Liver (tissue), 9 donors: ENCODE measurements around the gene LDB2. TPM values are rescaled to one million over a fixed set of nuclear protein-coding genes. Genes with fewer than 3 reads are reported as not detected.

Experiments used
- DNase-seq: peaks from one replicate; pipeline ENCODE4 v3.0.0-alpha.2; 2017; ENCODE audit warnings: low spot score
- H3K27ac ChIP-seq, 2 donors: one replicate each; pipeline ENCODE4 v1.7.0; 2013; ENCODE audit warnings: inconsistent platforms in 2 of 2, low read length in 2 of 2, control low read depth in 1 of 2, low read depth in 1 of 2, mild to moderate bottlenecking in 1 of 2
- H3K27me3 ChIP-seq, 4 donors: one replicate each; pipeline versions ENCODE4 v1.6.1 to v1.7.0; 2013; ENCODE audit warnings: low read length in 3 of 4, inconsistent platforms in 1 of 4, mild to moderate bottlenecking in 1 of 4, moderate library complexity in 1 of 4; ENCODE audit not compliant: control insufficient read depth in 4 of 4, insufficient read depth in 4 of 4
- H3K36me3 ChIP-seq, 4 donors: one replicate each; pipeline versions ENCODE4 v1.6.1 to v1.7.0; 2013; ENCODE audit warnings: low read length in 3 of 4, mild to moderate bottlenecking in 3 of 4, low read depth in 1 of 4, moderate library complexity in 1 of 4; ENCODE audit not compliant: control insufficient read depth in 4 of 4, insufficient read depth in 3 of 4
- H3K4me1 ChIP-seq, 4 donors: one replicate each; pipeline versions ENCODE4 v1.6.1 to v1.7.0; 2013; ENCODE audit warnings: low read length in 3 of 4, mild to moderate bottlenecking in 3 of 4, moderate library complexity in 1 of 4; ENCODE audit not compliant: control insufficient read depth in 4 of 4, insufficient read depth in 4 of 4
- H3K4me3 ChIP-seq, 3 donors: one replicate each; pipeline versions ENCODE4 v1.6.1 to v1.7.0; 2013; ENCODE audit warnings: low read length in 3 of 3, control low read depth in 1 of 3, low read depth in 1 of 3, mild to moderate bottlenecking in 1 of 3
- H3K9ac ChIP-seq, 2 donors: one replicate each; pipeline ENCODE4 v1.7.0; 2013; ENCODE audit warnings: low read length in 2 of 2, mild to moderate bottlenecking in 2 of 2, moderate library complexity in 2 of 2, control low read depth in 1 of 2, low read depth in 1 of 2
- H3K9me3 ChIP-seq, 4 donors: one replicate each; pipeline versions ENCODE4 v1.6.1 to v1.7.0; 2013; ENCODE audit warnings: low read length in 3 of 4; ENCODE audit not compliant: control insufficient read depth in 4 of 4
- EGR1 ChIP-seq, 2 donors: IDR thresholded peaks; 2 replicates each; pipeline ENCODE4 v1.6.1; 2016 to 2018; ENCODE audit warnings: antibody characterized with exemption in 2 of 2, low read depth in 2 of 2
- FOXA1 ChIP-seq: IDR thresholded peaks from 2 replicates; pipeline ENCODE4 v1.6.1; 2016; ENCODE audit warnings: antibody characterized with exemption
- FOXA2 ChIP-seq: IDR thresholded peaks from 2 replicates; pipeline ENCODE4 v1.6.1; 2016; ENCODE audit warnings: antibody characterized with exemption
- GABPA ChIP-seq, 2 donors: IDR thresholded peaks in 1 of 2; conservative IDR thresholded peaks in 1 of 2; 2 replicates each; pipeline ENCODE4 v1.6.1; 2016; ENCODE audit warnings: antibody characterized with exemption in 2 of 2, mild to moderate bottlenecking in 1 of 2, moderate library complexity in 1 of 2
- HNF4A ChIP-seq, 2 donors: conservative IDR thresholded peaks; 2 replicates each; pipeline ENCODE4 v1.6.1; 2016; ENCODE audit warnings: antibody characterized with exemption in 2 of 2, mild to moderate bottlenecking in 2 of 2
- HNF4G ChIP-seq: IDR thresholded peaks from 2 replicates; pipeline ENCODE4 v1.6.1; 2016; ENCODE audit warnings: antibody characterized with exemption
- JUND ChIP-seq, 2 donors: IDR thresholded peaks; 2 replicates each; pipeline ENCODE4 v1.6.1; 2016; ENCODE audit warnings: antibody characterized with exemption in 2 of 2
- MAX ChIP-seq: IDR thresholded peaks from 2 replicates; pipeline ENCODE4 v1.6.1; 2016; ENCODE audit warnings: antibody characterized with exemption
- NR2F2 ChIP-seq: IDR thresholded peaks from 2 replicates; pipeline ENCODE4 v1.6.1; 2016; ENCODE audit warnings: antibody characterized with exemption
- RAD21 ChIP-seq, 2 donors: IDR thresholded peaks; 2 replicates each; pipeline ENCODE4 v1.6.1; 2016; ENCODE audit warnings: antibody characterized with exemption in 2 of 2, mild to moderate bottlenecking in 2 of 2
- RXRA ChIP-seq, 2 donors: IDR thresholded peaks; 2 replicates each; pipeline ENCODE4 v1.6.1; 2017 to 2018; ENCODE audit warnings: antibody characterized with exemption in 2 of 2, mild to moderate bottlenecking in 1 of 2
- SP1 ChIP-seq: IDR thresholded peaks from 2 replicates; pipeline ENCODE4 v1.6.1; 2018; ENCODE audit warnings: antibody characterized with exemption, mild to moderate bottlenecking
- TAF1 ChIP-seq: conservative IDR thresholded peaks from 2 replicates; pipeline ENCODE4 v1.6.1; 2016; ENCODE audit warnings: antibody characterized with exemption, mild to moderate bottlenecking
- YY1 ChIP-seq: IDR thresholded peaks from 2 replicates; pipeline ENCODE4 v1.6.1; 2016; ENCODE audit warnings: antibody characterized with exemption, mild to moderate bottlenecking
- WGBS: extraction: QIAGEN DNeasy Blood & Tissue Kit; methylation state at CpG from one replicate; pipeline ENCODE4 v1.1.7; 2013; 5-methylcytosine and 5-hydroxymethylcytosine counted together
- polyA plus RNA-seq, 2 donors: library from polyadenylated mRNA; stranded (reverse) in 1 of 2; unstranded in 1 of 2; fragments of 200-250 nt in 1 of 2; fragments of >200 nt in 1 of 2; fragmentation: Nextera tagmentation in 1 of 2; extraction: Ambion mirVana in 1 of 2; gene quantifications; one replicate each; pipeline versions ENCODE4 v1.2.1 to v1.2.3, GENCODE V29; 2013 to 2015
- total RNA-seq, 2 donors: library from RNA; depleted of rRNA; stranded (reverse); fragments of >200 nt; gene quantifications; one replicate each; pipeline ENCODE4 v1.2.3, GENCODE V29; 2014
- TF ChIP-seq, protein P1 (sequence below): fragments of 150-350 bp; IDR thresholded peaks from 2 replicates; pipeline ENCODE4 v1.5.1; 2017; ENCODE audit warnings: improper control_type of control experiment, low read depth, low read length; ENCODE audit not compliant: missing input control
- TF ChIP-seq, protein P2 (sequence below): IDR thresholded peaks from 2 replicates; pipeline ENCODE4 v1.6.1; 2016; ENCODE audit warnings: antibody characterized with exemption, mild to moderate bottlenecking
- TF ChIP-seq, protein P3 (sequence below): IDR thresholded peaks from 2 replicates; pipeline ENCODE4 v1.6.1; 2016; ENCODE audit warnings: antibody characterized with exemption
- TF ChIP-seq, protein P4 (sequence below): IDR thresholded peaks from 2 replicates; pipeline ENCODE4 v1.6.1; 2016; ENCODE audit warnings: antibody characterized with exemption
- donor health status: healthy.
- donor health status: healthy.
- donor health status: healthy.
- donor health status: healthy.
- donor health status: healthy.

The LDB2 gene
- total and polyA plus RNA-seq, 4 donors, result 7.4 to 31.9 (median 16.8) TPM

DNA sequence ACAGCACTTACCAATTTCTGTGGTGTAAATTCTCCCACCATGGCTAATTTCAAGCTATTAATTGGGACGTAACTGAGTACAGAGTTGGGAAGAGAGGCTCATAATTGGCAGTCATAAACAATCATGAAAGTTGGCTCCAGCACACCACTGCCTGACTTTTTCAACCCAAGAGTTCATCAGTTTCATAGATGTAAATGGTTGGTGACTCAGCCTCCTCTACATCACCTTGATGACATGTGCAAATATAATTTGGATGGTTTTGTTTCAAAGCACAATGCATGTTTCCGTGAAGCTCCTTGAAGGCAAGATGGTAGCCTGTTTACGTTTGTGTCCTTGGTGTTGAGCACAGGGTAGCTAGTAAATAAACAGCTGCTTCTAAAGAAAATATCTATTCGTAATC, 235.1 kb downstream of the LDB2 start:
- no peak overlapping the region for H3K9ac ChIP-seq
- no peak for TF ChIP-seq TAF1
- no peak for TF ChIP-seq MAX
- TF ChIP-seq, protein P1, sequence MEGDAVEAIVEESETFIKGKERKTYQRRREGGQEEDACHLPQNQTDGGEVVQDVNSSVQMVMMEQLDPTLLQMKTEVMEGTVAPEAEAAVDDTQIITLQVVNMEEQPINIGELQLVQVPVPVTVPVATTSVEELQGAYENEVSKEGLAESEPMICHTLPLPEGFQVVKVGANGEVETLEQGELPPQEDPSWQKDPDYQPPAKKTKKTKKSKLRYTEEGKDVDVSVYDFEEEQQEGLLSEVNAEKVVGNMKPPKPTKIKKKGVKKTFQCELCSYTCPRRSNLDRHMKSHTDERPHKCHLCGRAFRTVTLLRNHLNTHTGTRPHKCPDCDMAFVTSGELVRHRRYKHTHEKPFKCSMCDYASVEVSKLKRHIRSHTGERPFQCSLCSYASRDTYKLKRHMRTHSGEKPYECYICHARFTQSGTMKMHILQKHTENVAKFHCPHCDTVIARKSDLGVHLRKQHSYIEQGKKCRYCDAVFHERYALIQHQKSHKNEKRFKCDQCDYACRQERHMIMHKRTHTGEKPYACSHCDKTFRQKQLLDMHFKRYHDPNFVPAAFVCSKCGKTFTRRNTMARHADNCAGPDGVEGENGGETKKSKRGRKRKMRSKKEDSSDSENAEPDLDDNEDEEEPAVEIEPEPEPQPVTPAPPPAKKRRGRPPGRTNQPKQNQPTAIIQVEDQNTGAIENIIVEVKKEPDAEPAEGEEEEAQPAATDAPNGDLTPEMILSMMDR, result no peak
- no peak for TF ChIP-seq HNF4G
- no peak for TF ChIP-seq EGR1 (IDR thresholded peaks at IDR 0.05; ENCODE audit: low read depth in 2 of 2)
- TF ChIP-seq, protein P2, sequence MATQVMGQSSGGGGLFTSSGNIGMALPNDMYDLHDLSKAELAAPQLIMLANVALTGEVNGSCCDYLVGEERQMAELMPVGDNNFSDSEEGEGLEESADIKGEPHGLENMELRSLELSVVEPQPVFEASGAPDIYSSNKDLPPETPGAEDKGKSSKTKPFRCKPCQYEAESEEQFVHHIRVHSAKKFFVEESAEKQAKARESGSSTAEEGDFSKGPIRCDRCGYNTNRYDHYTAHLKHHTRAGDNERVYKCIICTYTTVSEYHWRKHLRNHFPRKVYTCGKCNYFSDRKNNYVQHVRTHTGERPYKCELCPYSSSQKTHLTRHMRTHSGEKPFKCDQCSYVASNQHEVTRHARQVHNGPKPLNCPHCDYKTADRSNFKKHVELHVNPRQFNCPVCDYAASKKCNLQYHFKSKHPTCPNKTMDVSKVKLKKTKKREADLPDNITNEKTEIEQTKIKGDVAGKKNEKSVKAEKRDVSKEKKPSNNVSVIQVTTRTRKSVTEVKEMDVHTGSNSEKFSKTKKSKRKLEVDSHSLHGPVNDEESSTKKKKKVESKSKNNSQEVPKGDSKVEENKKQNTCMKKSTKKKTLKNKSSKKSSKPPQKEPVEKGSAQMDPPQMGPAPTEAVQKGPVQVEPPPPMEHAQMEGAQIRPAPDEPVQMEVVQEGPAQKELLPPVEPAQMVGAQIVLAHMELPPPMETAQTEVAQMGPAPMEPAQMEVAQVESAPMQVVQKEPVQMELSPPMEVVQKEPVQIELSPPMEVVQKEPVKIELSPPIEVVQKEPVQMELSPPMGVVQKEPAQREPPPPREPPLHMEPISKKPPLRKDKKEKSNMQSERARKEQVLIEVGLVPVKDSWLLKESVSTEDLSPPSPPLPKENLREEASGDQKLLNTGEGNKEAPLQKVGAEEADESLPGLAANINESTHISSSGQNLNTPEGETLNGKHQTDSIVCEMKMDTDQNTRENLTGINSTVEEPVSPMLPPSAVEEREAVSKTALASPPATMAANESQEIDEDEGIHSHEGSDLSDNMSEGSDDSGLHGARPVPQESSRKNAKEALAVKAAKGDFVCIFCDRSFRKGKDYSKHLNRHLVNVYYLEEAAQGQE, result no peak
- TF ChIP-seq, protein P3, sequence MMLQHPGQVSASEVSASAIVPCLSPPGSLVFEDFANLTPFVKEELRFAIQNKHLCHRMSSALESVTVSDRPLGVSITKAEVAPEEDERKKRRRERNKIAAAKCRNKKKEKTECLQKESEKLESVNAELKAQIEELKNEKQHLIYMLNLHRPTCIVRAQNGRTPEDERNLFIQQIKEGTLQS, result no peak
- no peak for TF ChIP-seq HNF4A (conservative IDR thresholded peaks at IDR 0.05)
- TF ChIP-seq FOXA2, result no peak
- TF ChIP-seq RXRA (IDR thresholded peaks at IDR 0.05), result no peak
- no peak for TF ChIP-seq RAD21 (IDR thresholded peaks at IDR 0.05)
- no peak for TF ChIP-seq YY1
- TF ChIP-seq, protein P4, sequence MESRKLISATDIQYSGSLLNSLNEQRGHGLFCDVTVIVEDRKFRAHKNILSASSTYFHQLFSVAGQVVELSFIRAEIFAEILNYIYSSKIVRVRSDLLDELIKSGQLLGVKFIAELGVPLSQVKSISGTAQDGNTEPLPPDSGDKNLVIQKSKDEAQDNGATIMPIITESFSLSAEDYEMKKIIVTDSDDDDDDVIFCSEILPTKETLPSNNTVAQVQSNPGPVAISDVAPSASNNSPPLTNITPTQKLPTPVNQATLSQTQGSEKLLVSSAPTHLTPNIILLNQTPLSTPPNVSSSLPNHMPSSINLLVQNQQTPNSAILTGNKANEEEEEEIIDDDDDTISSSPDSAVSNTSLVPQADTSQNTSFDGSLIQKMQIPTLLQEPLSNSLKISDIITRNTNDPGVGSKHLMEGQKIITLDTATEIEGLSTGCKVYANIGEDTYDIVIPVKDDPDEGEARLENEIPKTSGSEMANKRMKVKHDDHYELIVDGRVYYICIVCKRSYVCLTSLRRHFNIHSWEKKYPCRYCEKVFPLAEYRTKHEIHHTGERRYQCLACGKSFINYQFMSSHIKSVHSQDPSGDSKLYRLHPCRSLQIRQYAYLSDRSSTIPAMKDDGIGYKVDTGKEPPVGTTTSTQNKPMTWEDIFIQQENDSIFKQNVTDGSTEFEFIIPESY, result no peak
- no peak for TF ChIP-seq JUND (IDR thresholded peaks at IDR 0.05)
- no peak for TF ChIP-seq SP1
- TF ChIP-seq FOXA1, result no peak
- no peak for TF ChIP-seq NR2F2
- TF ChIP-seq GABPA (IDR thresholded peaks at IDR 0.05 in 1 of 2, conservative IDR thresholded peaks at IDR 0.05 in 1 of 2), result no peak
- H3K4me3 ChIP-seq, result no peak overlapping the region
- no peak for DNase-seq
- peaks cover 0 to 3% (median 0%) of the 10 kb centered on the region in 4 donors for H3K27me3 ChIP-seq
- H3K9me3 ChIP-seq, result no peaks in the 10 kb centered on the region
- 77% methylated on average over 4 of the region's 4 CpGs for WGBS
- no peaks in the 10 kb centered on the region for H3K4me1 ChIP-seq
- no peaks in the 10 kb centered on the region for H3K36me3 ChIP-seq
- no peak overlapping the region for H3K27ac ChIP-seq
